Ishikawa (cell line): ENCODE measurements around the gene ZKSCAN5.

Experiments
- CEBPB ChIP-seq: IDR thresholded peaks from 2 replicates; pipeline ENCODE4 v1.6.1; 2012
- CREB1 ChIP-seq: IDR thresholded peaks from 2 replicates; pipeline ENCODE4 v1.6.1; 2012; ENCODE audit warnings: low read depth
- EGR1 ChIP-seq: IDR thresholded peaks from 2 replicates; pipeline ENCODE4 v1.6.1; 2012
- EP300 ChIP-seq: IDR thresholded peaks from 2 replicates; pipeline ENCODE4 v1.6.1; 2012; ENCODE audit warnings: borderline replicate concordance
- FOXM1 ChIP-seq: IDR thresholded peaks from 2 replicates; pipeline ENCODE4 v1.6.1; 2012; ENCODE audit warnings: low read depth, borderline replicate concordance
- MAX ChIP-seq: IDR thresholded peaks from 2 replicates; pipeline ENCODE4 v1.6.1; 2012
- NFIC ChIP-seq: IDR thresholded peaks from 2 replicates; pipeline ENCODE4 v1.6.1; 2012
- RAD21 ChIP-seq: IDR thresholded peaks from 2 replicates; pipeline ENCODE4 v1.6.1; 2012; ENCODE audit warnings: low read depth
- TAF1 ChIP-seq: IDR thresholded peaks from 2 replicates; pipeline ENCODE4 v1.6.1; 2012; ENCODE audit warnings: low read depth, mild to moderate bottlenecking
- TCF12 ChIP-seq: IDR thresholded peaks from 2 replicates; pipeline ENCODE4 v1.6.1; 2012; ENCODE audit warnings: low read depth
- TEAD4 ChIP-seq: IDR thresholded peaks from 2 replicates; pipeline ENCODE4 v1.6.1; 2012
- USF1 ChIP-seq: IDR thresholded peaks from 2 replicates; pipeline ENCODE4 v1.6.1; 2012
- YY1 ChIP-seq: IDR thresholded peaks from 2 replicates; pipeline ENCODE4 v1.6.1; 2012; ENCODE audit warnings: low read depth
- ZBTB7A ChIP-seq: IDR thresholded peaks from 2 replicates; pipeline ENCODE4 v1.6.1; 2012; ENCODE audit warnings: low read depth
- TF ChIP-seq, protein P1 (sequence below): IDR thresholded peaks from 2 replicates; pipeline ENCODE4 v1.6.1; 2012; ENCODE audit warnings: low read depth, mild to moderate bottlenecking

Gene ZKSCAN5

DNA sequence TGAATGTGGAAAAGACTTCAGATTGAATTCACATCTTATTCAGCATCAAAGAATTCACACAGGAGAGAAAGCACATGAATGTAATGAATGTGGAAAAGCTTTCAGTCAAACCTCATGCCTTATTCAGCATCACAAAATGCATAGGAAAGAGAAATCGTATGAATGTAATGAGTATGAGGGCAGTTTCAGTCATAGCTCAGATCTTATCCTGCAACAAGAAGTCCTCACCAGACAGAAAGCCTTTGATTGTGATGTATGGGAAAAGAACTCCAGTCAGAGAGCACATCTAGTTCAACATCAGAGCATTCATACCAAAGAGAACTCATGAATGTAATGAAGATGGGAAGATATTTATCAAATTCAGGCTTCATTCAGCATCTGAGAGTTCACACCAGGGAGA is 68.8 kb downstream of the ZKSCAN5 start:
- TF ChIP-seq, protein P1, sequence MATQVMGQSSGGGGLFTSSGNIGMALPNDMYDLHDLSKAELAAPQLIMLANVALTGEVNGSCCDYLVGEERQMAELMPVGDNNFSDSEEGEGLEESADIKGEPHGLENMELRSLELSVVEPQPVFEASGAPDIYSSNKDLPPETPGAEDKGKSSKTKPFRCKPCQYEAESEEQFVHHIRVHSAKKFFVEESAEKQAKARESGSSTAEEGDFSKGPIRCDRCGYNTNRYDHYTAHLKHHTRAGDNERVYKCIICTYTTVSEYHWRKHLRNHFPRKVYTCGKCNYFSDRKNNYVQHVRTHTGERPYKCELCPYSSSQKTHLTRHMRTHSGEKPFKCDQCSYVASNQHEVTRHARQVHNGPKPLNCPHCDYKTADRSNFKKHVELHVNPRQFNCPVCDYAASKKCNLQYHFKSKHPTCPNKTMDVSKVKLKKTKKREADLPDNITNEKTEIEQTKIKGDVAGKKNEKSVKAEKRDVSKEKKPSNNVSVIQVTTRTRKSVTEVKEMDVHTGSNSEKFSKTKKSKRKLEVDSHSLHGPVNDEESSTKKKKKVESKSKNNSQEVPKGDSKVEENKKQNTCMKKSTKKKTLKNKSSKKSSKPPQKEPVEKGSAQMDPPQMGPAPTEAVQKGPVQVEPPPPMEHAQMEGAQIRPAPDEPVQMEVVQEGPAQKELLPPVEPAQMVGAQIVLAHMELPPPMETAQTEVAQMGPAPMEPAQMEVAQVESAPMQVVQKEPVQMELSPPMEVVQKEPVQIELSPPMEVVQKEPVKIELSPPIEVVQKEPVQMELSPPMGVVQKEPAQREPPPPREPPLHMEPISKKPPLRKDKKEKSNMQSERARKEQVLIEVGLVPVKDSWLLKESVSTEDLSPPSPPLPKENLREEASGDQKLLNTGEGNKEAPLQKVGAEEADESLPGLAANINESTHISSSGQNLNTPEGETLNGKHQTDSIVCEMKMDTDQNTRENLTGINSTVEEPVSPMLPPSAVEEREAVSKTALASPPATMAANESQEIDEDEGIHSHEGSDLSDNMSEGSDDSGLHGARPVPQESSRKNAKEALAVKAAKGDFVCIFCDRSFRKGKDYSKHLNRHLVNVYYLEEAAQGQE: no peak
- TF ChIP-seq NFIC: no peak
- TF ChIP-seq YY1: no peak
- TF ChIP-seq MAX: no peak
- no peak for TF ChIP-seq CEBPB
- no peak for TF ChIP-seq TAF1
- TF ChIP-seq ZBTB7A: no peak
- TF ChIP-seq USF1: no peak

DNA sequence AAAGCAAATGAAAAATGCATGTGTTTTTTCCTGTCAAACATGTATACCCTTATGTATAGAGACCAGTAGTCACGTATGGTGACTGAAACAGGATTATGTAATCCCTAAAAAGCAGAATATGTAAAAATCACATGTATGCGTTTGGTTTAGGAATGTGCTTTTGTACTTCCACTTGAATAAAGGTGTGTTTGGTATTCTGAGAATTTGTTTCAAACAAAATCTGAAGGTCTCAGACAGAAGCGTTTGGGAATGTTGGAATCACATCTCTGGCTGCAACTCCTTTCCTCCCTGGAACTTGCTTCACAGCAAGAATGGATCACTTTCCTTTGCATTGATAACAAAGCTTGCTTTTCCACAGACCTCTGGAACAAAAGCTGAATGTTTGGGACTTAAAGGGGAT is 71.8 kb downstream of the ZKSCAN5 start:
- TF ChIP-seq TAF1 (no peak), TCF12 (no peak), CREB1 (no peak), CEBPB (no peak), ZBTB7A (no peak), EP300 (no peak), RAD21 (no peak), YY1 (no peak), FOXM1 (no peak), MAX (no peak), NFIC (no peak), USF1 (no peak), EGR1 (no peak), TEAD4 (no peak)
- TF ChIP-seq, protein P1: no peak

DNA sequence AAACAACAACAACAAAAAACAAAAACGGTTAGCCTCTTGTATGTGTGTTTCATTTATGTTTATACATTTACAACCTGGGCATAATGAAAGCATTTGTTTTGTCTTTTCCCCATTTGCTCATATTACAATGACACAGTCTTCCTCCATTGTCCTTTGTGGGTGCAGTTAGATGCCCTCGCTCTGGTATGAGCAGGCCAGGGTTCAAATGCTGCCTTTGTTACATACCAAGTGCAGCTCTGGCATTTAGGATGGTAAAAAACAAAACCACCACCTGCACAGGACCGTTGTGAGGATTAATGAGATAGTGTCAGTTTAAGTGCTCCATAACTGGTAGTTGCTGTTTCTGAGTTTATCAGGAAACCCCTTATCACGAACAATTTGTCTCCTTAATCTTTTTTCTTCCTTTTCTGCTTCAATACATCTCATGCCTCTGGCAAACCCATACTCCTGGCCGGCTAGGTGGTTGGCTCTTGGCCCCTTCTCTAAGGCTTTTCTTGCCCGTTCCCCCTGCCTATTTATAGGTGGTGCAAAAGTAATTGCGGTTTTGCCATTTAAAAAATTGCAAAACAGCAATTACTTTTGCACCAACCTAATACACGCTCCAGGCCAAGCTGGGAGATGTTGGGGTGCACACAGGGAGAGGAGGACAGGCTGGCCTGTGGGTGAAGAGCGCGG is 75.0 kb downstream of the ZKSCAN5 start:
- TF ChIP-seq USF1: no peak
- TF ChIP-seq FOXM1: no peak

DNA sequence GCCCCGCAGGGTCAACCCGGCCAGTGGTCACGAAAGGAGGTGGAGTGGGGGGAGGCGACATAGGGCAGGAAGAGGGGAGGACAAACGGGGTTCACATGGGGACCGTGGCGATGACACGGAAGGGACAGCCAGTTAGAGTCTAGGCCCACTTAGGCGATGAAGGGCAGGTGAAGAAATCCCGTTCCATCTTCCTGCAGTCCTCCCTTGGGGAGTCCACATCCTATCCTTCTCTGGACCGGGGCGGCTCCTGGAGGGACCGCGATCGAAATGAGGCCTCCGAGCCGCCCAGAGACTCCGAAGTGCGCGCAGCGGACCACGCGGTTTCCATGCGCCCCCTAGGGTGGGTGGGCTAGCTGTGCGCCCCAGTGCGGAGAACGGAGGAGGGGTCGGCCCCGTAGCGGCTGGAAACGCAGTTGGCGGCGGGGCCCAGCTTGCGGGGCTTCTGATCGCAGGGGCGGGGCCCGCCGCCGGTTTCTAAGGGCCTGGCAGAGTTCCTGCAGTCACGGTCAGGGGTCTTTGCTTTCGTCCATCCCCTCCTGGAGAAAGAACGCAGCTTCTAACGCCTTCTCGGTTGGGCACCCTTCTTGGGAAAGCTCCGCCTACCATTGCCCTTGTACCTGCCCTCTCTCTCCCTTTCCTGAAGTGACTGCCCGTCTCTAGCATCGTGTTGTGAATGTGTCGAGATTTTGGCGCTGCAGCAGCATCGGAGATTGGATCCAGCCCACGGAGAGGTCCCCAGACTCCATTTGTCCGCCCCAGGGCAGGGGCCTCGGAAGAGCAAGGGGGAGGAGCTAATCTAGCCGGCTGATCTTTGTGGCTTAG is 75.7 kb downstream of the ZKSCAN5 start:
- TF ChIP-seq EGR1: no peak
- no peak for TF ChIP-seq CEBPB
- no peak for TF ChIP-seq TAF1
- no peak for TF ChIP-seq YY1
- TF ChIP-seq USF1: no peak
